ENCODE measurements around the gene ATP8A2. TPM values are rescaled to one million over a fixed set of nuclear protein-coding genes. Genes with fewer than 3 reads are reported as not detected.

Gene ATP8A2
- total and polyA plus RNA-seq, 4 donors, result 0.01 to 0.08 (median 0.05) TPM; not detected in 1

DNA sequence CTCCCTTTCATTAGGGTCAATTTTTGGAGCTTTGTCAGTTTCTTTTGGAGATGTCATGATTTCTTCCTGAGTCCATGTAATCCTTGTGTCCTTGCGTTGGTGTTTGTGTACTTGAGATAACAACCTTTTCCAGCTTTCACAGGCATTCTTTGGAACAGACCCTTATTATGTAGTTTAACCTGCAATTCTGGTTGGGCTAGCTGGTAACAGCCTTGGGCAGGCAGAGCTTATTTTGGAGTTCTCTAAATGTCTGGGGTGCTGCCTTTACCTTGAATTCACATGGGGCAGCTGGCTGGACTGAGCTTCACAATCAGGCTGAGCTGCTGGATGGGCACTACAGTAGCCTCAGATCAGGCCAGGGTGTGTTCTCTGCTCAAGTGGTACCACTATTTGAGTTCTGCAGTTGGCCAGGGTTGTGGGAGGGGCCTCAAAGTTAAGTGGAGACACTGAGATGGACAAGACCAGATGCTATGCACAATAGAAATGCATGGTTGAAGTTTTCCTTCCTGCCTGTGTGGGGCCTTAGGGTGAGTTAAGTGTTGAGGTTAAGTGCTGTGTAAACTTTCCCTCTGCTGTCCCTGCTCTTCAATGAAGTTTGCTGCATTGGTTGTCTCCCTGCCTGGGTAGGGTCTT is 277.3 kb downstream of the ATP8A2 start (continued):
- TF ChIP-seq, protein P1, sequence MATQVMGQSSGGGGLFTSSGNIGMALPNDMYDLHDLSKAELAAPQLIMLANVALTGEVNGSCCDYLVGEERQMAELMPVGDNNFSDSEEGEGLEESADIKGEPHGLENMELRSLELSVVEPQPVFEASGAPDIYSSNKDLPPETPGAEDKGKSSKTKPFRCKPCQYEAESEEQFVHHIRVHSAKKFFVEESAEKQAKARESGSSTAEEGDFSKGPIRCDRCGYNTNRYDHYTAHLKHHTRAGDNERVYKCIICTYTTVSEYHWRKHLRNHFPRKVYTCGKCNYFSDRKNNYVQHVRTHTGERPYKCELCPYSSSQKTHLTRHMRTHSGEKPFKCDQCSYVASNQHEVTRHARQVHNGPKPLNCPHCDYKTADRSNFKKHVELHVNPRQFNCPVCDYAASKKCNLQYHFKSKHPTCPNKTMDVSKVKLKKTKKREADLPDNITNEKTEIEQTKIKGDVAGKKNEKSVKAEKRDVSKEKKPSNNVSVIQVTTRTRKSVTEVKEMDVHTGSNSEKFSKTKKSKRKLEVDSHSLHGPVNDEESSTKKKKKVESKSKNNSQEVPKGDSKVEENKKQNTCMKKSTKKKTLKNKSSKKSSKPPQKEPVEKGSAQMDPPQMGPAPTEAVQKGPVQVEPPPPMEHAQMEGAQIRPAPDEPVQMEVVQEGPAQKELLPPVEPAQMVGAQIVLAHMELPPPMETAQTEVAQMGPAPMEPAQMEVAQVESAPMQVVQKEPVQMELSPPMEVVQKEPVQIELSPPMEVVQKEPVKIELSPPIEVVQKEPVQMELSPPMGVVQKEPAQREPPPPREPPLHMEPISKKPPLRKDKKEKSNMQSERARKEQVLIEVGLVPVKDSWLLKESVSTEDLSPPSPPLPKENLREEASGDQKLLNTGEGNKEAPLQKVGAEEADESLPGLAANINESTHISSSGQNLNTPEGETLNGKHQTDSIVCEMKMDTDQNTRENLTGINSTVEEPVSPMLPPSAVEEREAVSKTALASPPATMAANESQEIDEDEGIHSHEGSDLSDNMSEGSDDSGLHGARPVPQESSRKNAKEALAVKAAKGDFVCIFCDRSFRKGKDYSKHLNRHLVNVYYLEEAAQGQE (IDR thresholded peaks at IDR 0.05), result no peak
- TF ChIP-seq FOXA1 (IDR thresholded peaks at IDR 0.05), result no peak
- TF ChIP-seq, protein P2, sequence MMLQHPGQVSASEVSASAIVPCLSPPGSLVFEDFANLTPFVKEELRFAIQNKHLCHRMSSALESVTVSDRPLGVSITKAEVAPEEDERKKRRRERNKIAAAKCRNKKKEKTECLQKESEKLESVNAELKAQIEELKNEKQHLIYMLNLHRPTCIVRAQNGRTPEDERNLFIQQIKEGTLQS (IDR thresholded peaks at IDR 0.05), result no peak

DNA sequence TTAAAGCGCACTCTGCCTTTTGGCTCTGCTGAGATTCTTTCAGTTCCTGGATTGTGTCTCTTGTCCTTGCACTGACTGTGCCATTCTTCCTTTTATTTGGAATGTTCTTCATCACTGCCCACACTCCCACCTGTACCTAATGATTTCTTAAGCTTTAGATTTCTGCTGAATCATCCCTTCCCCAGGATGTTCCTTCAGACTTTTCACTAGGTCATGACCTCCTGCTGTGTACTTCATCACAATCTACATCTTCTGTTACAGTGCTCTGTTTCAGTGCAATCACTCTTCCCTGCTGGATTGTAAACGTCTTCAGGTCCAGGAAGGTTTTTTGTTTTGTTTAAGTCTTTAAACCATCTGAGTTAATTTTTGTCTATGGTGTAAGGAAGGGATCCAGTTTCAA is 281.0 kb downstream of the ATP8A2 start:
- H3K4me3 ChIP-seq (ENCODE audit: low read depth in 1 of 3, low read length in 3 of 3), result no peak overlapping the region
- no peaks in the 10 kb centered on the region for H3K4me1 ChIP-seq (ENCODE audit: control insufficient read depth in 4 of 4, insufficient read depth in 4 of 4, low read length in 3 of 4)
- no peak overlapping the region for H3K9ac ChIP-seq (ENCODE audit: low read depth in 1 of 2, low read length in 2 of 2)
- H3K36me3 ChIP-seq (ENCODE audit: control insufficient read depth in 4 of 4, insufficient read depth in 3 of 4, low read depth in 1 of 4, low read length in 3 of 4), result no peaks in the 10 kb centered on the region
- TF ChIP-seq EGR1 (IDR thresholded peaks at IDR 0.05; ENCODE audit: low read depth in 2 of 2) (no peak), JUND (IDR thresholded peaks at IDR 0.05) (no peak), YY1 (IDR thresholded peaks at IDR 0.05) (no peak), FOXA1 (IDR thresholded peaks at IDR 0.05) (no peak), GABPA (IDR thresholded peaks at IDR 0.05 in 1 of 2, conservative IDR thresholded peaks at IDR 0.05 in 1 of 2) (no peak), TAF1 (conservative IDR thresholded peaks at IDR 0.05) (no peak), HNF4G (IDR thresholded peaks at IDR 0.05) (no peak), NR2F2 (IDR thresholded peaks at IDR 0.05) (no peak), HNF4A (conservative IDR thresholded peaks at IDR 0.05) (no peak), SP1 (IDR thresholded peaks at IDR 0.05) (no peak)
- TF ChIP-seq, protein P3, sequence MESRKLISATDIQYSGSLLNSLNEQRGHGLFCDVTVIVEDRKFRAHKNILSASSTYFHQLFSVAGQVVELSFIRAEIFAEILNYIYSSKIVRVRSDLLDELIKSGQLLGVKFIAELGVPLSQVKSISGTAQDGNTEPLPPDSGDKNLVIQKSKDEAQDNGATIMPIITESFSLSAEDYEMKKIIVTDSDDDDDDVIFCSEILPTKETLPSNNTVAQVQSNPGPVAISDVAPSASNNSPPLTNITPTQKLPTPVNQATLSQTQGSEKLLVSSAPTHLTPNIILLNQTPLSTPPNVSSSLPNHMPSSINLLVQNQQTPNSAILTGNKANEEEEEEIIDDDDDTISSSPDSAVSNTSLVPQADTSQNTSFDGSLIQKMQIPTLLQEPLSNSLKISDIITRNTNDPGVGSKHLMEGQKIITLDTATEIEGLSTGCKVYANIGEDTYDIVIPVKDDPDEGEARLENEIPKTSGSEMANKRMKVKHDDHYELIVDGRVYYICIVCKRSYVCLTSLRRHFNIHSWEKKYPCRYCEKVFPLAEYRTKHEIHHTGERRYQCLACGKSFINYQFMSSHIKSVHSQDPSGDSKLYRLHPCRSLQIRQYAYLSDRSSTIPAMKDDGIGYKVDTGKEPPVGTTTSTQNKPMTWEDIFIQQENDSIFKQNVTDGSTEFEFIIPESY (IDR thresholded peaks at IDR 0.05), result no peak
- TF ChIP-seq, protein P1 (IDR thresholded peaks at IDR 0.05), result no peak
- TF ChIP-seq, protein P4, sequence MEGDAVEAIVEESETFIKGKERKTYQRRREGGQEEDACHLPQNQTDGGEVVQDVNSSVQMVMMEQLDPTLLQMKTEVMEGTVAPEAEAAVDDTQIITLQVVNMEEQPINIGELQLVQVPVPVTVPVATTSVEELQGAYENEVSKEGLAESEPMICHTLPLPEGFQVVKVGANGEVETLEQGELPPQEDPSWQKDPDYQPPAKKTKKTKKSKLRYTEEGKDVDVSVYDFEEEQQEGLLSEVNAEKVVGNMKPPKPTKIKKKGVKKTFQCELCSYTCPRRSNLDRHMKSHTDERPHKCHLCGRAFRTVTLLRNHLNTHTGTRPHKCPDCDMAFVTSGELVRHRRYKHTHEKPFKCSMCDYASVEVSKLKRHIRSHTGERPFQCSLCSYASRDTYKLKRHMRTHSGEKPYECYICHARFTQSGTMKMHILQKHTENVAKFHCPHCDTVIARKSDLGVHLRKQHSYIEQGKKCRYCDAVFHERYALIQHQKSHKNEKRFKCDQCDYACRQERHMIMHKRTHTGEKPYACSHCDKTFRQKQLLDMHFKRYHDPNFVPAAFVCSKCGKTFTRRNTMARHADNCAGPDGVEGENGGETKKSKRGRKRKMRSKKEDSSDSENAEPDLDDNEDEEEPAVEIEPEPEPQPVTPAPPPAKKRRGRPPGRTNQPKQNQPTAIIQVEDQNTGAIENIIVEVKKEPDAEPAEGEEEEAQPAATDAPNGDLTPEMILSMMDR (IDR thresholded peaks at IDR 0.05; ENCODE audit: low read depth, low read length, missing input control), result no peak
- no peak for DNase-seq (ENCODE audit: low spot score)
- peaks cover 0 to 3% (median under 1%) of the 10 kb centered on the region in 4 donors for H3K9me3 ChIP-seq (ENCODE audit: control insufficient read depth in 4 of 4, low read length in 3 of 4)
- H3K27me3 ChIP-seq (ENCODE audit: control insufficient read depth in 4 of 4, insufficient read depth in 4 of 4, low read length in 3 of 4), result no peaks in the 10 kb centered on the region
- H3K27ac ChIP-seq (ENCODE audit: low read depth in 1 of 2, low read length in 2 of 2), result no peak overlapping the region
- 50% methylated on average over 2 of the region's 2 CpGs for WGBS

Measured in liver (tissue), 9 donors.